ENCODE measurements around the gene ST7. TPM values are rescaled to one million over a fixed set of nuclear protein-coding genes. Genes with fewer than 3 reads are reported as not detected.

Gene ST7
- polyA plus RNA-seq, 2 of the 4 experiments (the other 2 are of a cell fraction), result 16.2 to 26.0 TPM

GRCh38 chr7:117090791-117091190 is 137.5 kb downstream of the ST7 start:
- DNase-seq (ENCODE audit: low read depth in 1 of 2, low spot score in 1 of 2) (no peak), FAIRE-seq (no peak)
- 88% methylated on average over 5 of the region's 5 CpGs for WGBS (ENCODE audit: missing lambda C conversion rate)

GRCh38 chr7:117091721-117092120 is 138.4 kb downstream of the ST7 start:
- FAIRE-seq, result no peak
- ATAC-seq, result no peak
- 94% methylated on average over 3 of the region's 3 CpGs for WGBS (ENCODE audit: missing lambda C conversion rate)

More at GRCh38 chr7:117090791-117091190, 137.5 kb downstream of the ST7 start:
- no peaks in the 10 kb centered on the region for H3K4me1 ChIP-seq
- no peaks in the 10 kb centered on the region for H3K9me3 ChIP-seq
- ChIA-PET POLR2A (no interaction called here), CTCF (no interaction called here)
- no peak for TF ChIP-seq KDM5A (IDR thresholded peaks at IDR 0.05)
- TF ChIP-seq ZC3H11A (IDR thresholded peaks at IDR 0.05), result no peak
- no peak for TF ChIP-seq KDM1A (IDR thresholded peaks at IDR 0.05; ENCODE audit: low read depth)
- TF ChIP-seq CHD2 (IDR thresholded peaks at IDR 0.05; ENCODE audit: low read length, partially characterized antibody), result no peak
- no peak for TF ChIP-seq JUNB (IDR thresholded peaks at IDR 0.05)
- no peak overlapping the region for H3K27ac ChIP-seq
- no peak overlapping the region for H3K4me2 ChIP-seq
- ATAC-seq, result no peak
- H3K4me3 ChIP-seq, result no peak overlapping the region

GRCh38 chr7:117092785-117093184 is 139.5 kb downstream of the ST7 start:
- Histone ChIP-seq H3K4me1 (no peaks in the 10 kb centered on the region), H3K4me2 (no peak overlapping the region), H3K27ac (no peak overlapping the region), H3K9me3 (no peaks in the 10 kb centered on the region), H3K4me3 (no peak overlapping the region)
- 80% methylated on average over 3 of the region's 3 CpGs for WGBS (ENCODE audit: missing lambda C conversion rate)
- ATAC-seq (no peak), DNase-seq (ENCODE audit: low read depth in 1 of 2, low spot score in 1 of 2) (no peak), FAIRE-seq (no peak)
- ChIA-PET CTCF (interaction anchor here (1.2 kb wide), 1 partner anchor 162 kb away, joined by 3 read pairs; no protein-coding TSS in a partner anchor), POLR2A (no interaction called here)
- no peak for TF ChIP-seq NFE2L2 (conservative IDR thresholded peaks at IDR 0.05; ENCODE audit: low read length)
- TF ChIP-seq RNF2 (IDR thresholded peaks at IDR 0.05; ENCODE audit: borderline replicate concordance, low read depth), result no peak
- TF ChIP-seq ELK1 (IDR thresholded peaks at IDR 0.05; ENCODE audit: low read depth, low read length), result no peak
- no peak for TF ChIP-seq SREBF2 (IDR thresholded peaks at IDR 0.05)
- TF ChIP-seq ZSCAN20 (CRISPR knock-in tag; IDR thresholded peaks at IDR 0.05), result no peak
- TF ChIP-seq ATOH8 (CRISPR knock-in tag; IDR thresholded peaks at IDR 0.05; ENCODE audit: low read depth), result no peak
- no peak for TF ChIP-seq SMC3 (IDR thresholded peaks at IDR 0.05)
- no peak for TF ChIP-seq BCL3 (IDR thresholded peaks at IDR 0.05)
- TF ChIP-seq E2F6 (IDR thresholded peaks at IDR 0.05; ENCODE audit: borderline replicate concordance, low read depth), result no peak
- TF ChIP-seq EHMT2 (IDR thresholded peaks at IDR 0.05; ENCODE audit: low read depth), result no peak
- TF ChIP-seq MAZ (IDR thresholded peaks at IDR 0.05; ENCODE audit: borderline replicate concordance, low read depth, low read length), result no peak
- TF ChIP-seq ZNF302 (CRISPR knock-in tag; IDR thresholded peaks at IDR 0.05), result no peak
- no peak for TF ChIP-seq FOSB (CRISPR knock-in tag; IDR thresholded peaks at IDR 0.05)

More at GRCh38 chr7:117091721-117092120, 138.4 kb downstream of the ST7 start:
- Histone ChIP-seq H3K27ac (no peak overlapping the region), H3K4me3 (no peak overlapping the region), H3K4me1 (no peaks in the 10 kb centered on the region), H3K9me3 (no peaks in the 10 kb centered on the region), H3K4me2 (no peak overlapping the region)
- DNase-seq (ENCODE audit: low read depth in 1 of 2, low spot score in 1 of 2), result no peak
- CTCF ChIA-PET, result no interaction called here
- TF ChIP-seq HOXB13 (CRISPR knock-in tag; IDR thresholded peaks at IDR 0.05; ENCODE audit: low read depth) (no peak), MAFK (IDR thresholded peaks at IDR 0.05; ENCODE audit: partially characterized antibody) (no peak), JUNB (IDR thresholded peaks at IDR 0.05) (no peak), ELK1 (IDR thresholded peaks at IDR 0.05; ENCODE audit: low read depth, low read length) (no peak)
- POLR2A ChIA-PET, result no interaction called here
